Measurements from ENCODE around the gene UNC119B. TPM values are rescaled to one million over a fixed set of nuclear protein-coding genes. Genes with fewer than 3 reads are reported as not detected.
A peak's percentile ranks its signal among the peaks of the same experiment; 100 is the strongest.
"Not testable (repeated sequence)": the region's sequence is repeated elsewhere in the genome, so short reads cannot be mapped to it uniquely, and the experiment has no call there.

UNC119B gene
- total RNA-seq, 4 donors from 2014 or later, result 44.1 to 65.3 (median 61.6) TPM

GRCh38 chr12:120725151-120725658, 14.9 kb downstream of the UNC119B start:
- 16 to 19% methylated on average over 14 of the region's 14 CpGs for WGBS, 2 donors

GRCh38 chr12:120725659-120726509, 15.6 kb downstream of the UNC119B start, which contains the start of gene ACADS:
ACADS (plus strand) TSS chr12:120725826; CDS start chr12:120725886, 60 bp downstream.
- peaks cover 22 to 24% of the 10 kb centered on the region in 2 donors for H3K36me3 ChIP-seq
- peak within 1 kb of the TSS; percentile 50 to 87 (median 74) for H3K27ac ChIP-seq
- intact Hi-C loops (cut with DNase I), result loop anchor here (10.0 kb wide), 1 partner anchor 179 kb away; the partner anchor contains the start of gene SPPL3
- H3K27me3 ChIP-seq, result no peaks in the 10 kb centered on the region
- WGBS, 2 donors, result 18 to 21% methylated on average over 25 to 35 of the region's 66 CpGs
- H3K9me3 ChIP-seq, result no peaks in the 10 kb centered on the region
- TF ChIP-seq CTCF (IDR thresholded peaks at IDR 0.05), result peak in 1 of 6 experiments; percentile 10
- TF ChIP-seq POLR2A (IDR thresholded peaks at IDR 0.05), result peak; percentile 28 to 91
- peak; percentile 94 to 95 for DNase-seq
- peaks cover 7 to 19% of the 10 kb centered on the region in 2 donors for H3K4me1 ChIP-seq
- H3K4me3 ChIP-seq (replicated peaks in 1 of 3), result peak within 1 kb of the TSS; percentile 8 to 81 (median 80)

More at GRCh38 chr12:120725151-120725658, 14.9 kb downstream of the UNC119B start:
- Histone ChIP-seq H3K4me3 (replicated peaks in 1 of 3) (peak overlapping the region in 2 of 3 donors; percentile 80 to 81), H3K9me3 (no peaks in the 10 kb centered on the region), H3K36me3 (peaks cover 27 to 28% of the 10 kb centered on the region in 2 donors), H3K4me1 (peaks cover 7 to 22% of the 10 kb centered on the region in 2 donors), H3K27me3 (no peaks in the 10 kb centered on the region), H3K27ac (peak overlapping the region; percentile 2 to 87 (median 51))
- no peak for TF ChIP-seq POLR2A (IDR thresholded peaks at IDR 0.05)
- TF ChIP-seq CTCF (IDR thresholded peaks at IDR 0.05), result no peak
- no peak for DNase-seq
- intact Hi-C loops (cut with DNase I), result loop anchor here (10.0 kb wide), 1 partner anchor 180 kb away; the partner anchor contains the start of gene SPPL3

- no peak for DNase-seq
- H3K9me3 ChIP-seq, result no peaks in the 10 kb centered on the region
- peaks cover 7 to 19% of the 10 kb centered on the region in 2 donors for H3K4me1 ChIP-seq
- peak overlapping the region in 2 of 3 donors; percentile 74 to 87 for H3K27ac ChIP-seq
- TF ChIP-seq POLR2A (IDR thresholded peaks at IDR 0.05) (no peak), CTCF (IDR thresholded peaks at IDR 0.05) (no peak)
- peak overlapping the region in 1 of 3 donors; percentile 81 for H3K4me3 ChIP-seq (replicated peaks in 1 of 3)
- 92 to 93% methylated on average over 9 of the region's 9 CpGs for WGBS, 2 donors
- intact Hi-C loops (cut with DNase I), result loop anchor here (10.0 kb wide), 1 partner anchor 178 kb away; the partner anchor contains the start of gene SPPL3
- H3K36me3 ChIP-seq, result peaks cover 16 to 20% of the 10 kb centered on the region in 2 donors
- H3K27me3 ChIP-seq, result no peaks in the 10 kb centered on the region
Measured at GRCh38 chr12:120726510-120726793, 16.2 kb downstream of the UNC119B start.

- H3K4me1 ChIP-seq, result peaks cover 7 to 19% of the 10 kb centered on the region in 2 donors
- WGBS, 2 donors, result 95 to 100% methylated on average over 8 to 9 of the region's 9 CpGs
- no peaks in the 10 kb centered on the region for H3K27me3 ChIP-seq
- peaks cover 14 to 15% of the 10 kb centered on the region in 2 donors for H3K36me3 ChIP-seq
- H3K27ac ChIP-seq, result no peak overlapping the region
- H3K4me3 ChIP-seq (replicated peaks in 1 of 3), result no peak overlapping the region
- no peaks in the 10 kb centered on the region for H3K9me3 ChIP-seq
- no peak for TF ChIP-seq POLR2A (IDR thresholded peaks at IDR 0.05)
- no peak for TF ChIP-seq CTCF (IDR thresholded peaks at IDR 0.05)
- intact Hi-C loops (cut with DNase I), result loop anchor here (10.0 kb wide), 1 partner anchor 178 kb away; the partner anchor contains the start of gene SPPL3
- no peak for DNase-seq
Measured at GRCh38 chr12:120726961-120727360, 16.7 kb downstream of the UNC119B start.

- 98 to 99% methylated on average over 9 to 17 of the region's 35 CpGs for WGBS, 2 donors
- H3K9me3 ChIP-seq; intact Hi-C loops (cut with DNase I); DNase-seq; H3K36me3 ChIP-seq; H3K4me1 ChIP-seq; H3K4me3 ChIP-seq (replicated peaks in 1 of 3); H3K27me3 ChIP-seq; H3K27ac ChIP-seq: not testable (repeated sequence)
Measured at GRCh38 chr12:120732198-120732597, 21.9 kb downstream of the UNC119B start.
